Osteoblast (primary cell): ENCODE results near the gene MAST3. TPM values are rescaled to one million over a fixed set of nuclear protein-coding genes. Genes with fewer than 3 reads are reported as not detected.

Source experiments
- DNase-seq: peaks from one replicate; pipeline ENCODE4 v3.0.0; 2011; ENCODE audit warnings: low spot score, mixed read lengths; ENCODE audit not compliant: insufficient read length; ENCODE audit errors: missing footprints
- H2AFZ ChIP-seq: 2 replicates; pipeline ENCODE4 v1.6.0; 2011; ENCODE audit warnings: mild to moderate bottlenecking, low read length
- H3K27ac ChIP-seq: 2 replicates; pipeline ENCODE4 v1.5.1; 2011; ENCODE audit warnings: mild to moderate bottlenecking, low read depth, low read length, moderate library complexity
- H3K27me3 ChIP-seq: 2 replicates; pipeline ENCODE4 v1.6.0; 2012; ENCODE audit warnings: mild to moderate bottlenecking, control low read depth, inconsistent platforms, low read length, moderate library complexity; ENCODE audit not compliant: insufficient read depth
- H3K36me3 ChIP-seq: 2 replicates; pipeline ENCODE4 v1.5.1; 2011; ENCODE audit warnings: mild to moderate bottlenecking, low read length, control low read depth, moderate library complexity; ENCODE audit not compliant: insufficient read depth
- H3K4me1 ChIP-seq: 2 replicates; pipeline ENCODE4 v1.5.1; 2011; ENCODE audit warnings: mild to moderate bottlenecking, low read length, control low read depth, moderate library complexity; ENCODE audit not compliant: insufficient read depth
- H3K4me2 ChIP-seq: 2 replicates; pipeline ENCODE4 v1.6.0; 2011; ENCODE audit warnings: mild to moderate bottlenecking, low read length; ENCODE audit not compliant: insufficient read depth
- H3K4me3 ChIP-seq: fragments of 200-600 bp; sonication (generic); 3 replicates; pipeline ENCODE4 v1.5.1; 2012; ENCODE audit warnings: mild to moderate bottlenecking, low read length, inconsistent platforms; ENCODE audit not compliant: insufficient read depth
- H3K79me2 ChIP-seq: 2 replicates; pipeline ENCODE4 v1.6.0; 2012; ENCODE audit warnings: mild to moderate bottlenecking, low read length, control low read depth, inconsistent platforms; ENCODE audit not compliant: insufficient read depth
- H3K9me3 ChIP-seq: 2 replicates; pipeline ENCODE4 v1.5.1; 2011; ENCODE audit warnings: low read depth, low read length, control low read depth
- H4K20me1 ChIP-seq: 2 replicates; pipeline ENCODE4 v1.6.0; 2012; ENCODE audit warnings: mild to moderate bottlenecking, low read length, control low read depth; ENCODE audit not compliant: insufficient read depth
- CTCF ChIP-seq: IDR thresholded peaks from 2 replicates; pipeline ENCODE4 v1.5.1; 2011; ENCODE audit warnings: mild to moderate bottlenecking, low read depth, low read length, moderate library complexity; ENCODE audit errors: extremely low read depth
- total RNA-seq: library from RNA; depleted of rRNA; stranded (reverse); fragments of >200 nt; gene quantifications from 2 replicates; pipeline ENCODE4 v1.2.3, GENCODE V29; 2012

The MAST3 gene
- total RNA-seq, 1 donor: 5.4 TPM

- Histone ChIP-seq H3K27ac (peak within 1 kb of the TSS; percentile 64), H3K4me2 (peak within 1 kb of the TSS; percentile 87), H3K36me3 (peaks cover 8% of the 10 kb centered on the region), H3K9me3 (no peaks in the 10 kb centered on the region), H2AFZ (peak within 1 kb of the TSS; percentile 84), H3K4me3 (peak within 1 kb of the TSS; percentile 84), H3K79me2 (peaks cover 4% of the 10 kb centered on the region), H3K4me1 (peaks cover 23% of the 10 kb centered on the region), H3K27me3 (no peaks in the 10 kb centered on the region), H4K20me1 (no peaks in the 10 kb centered on the region)
- TF ChIP-seq CTCF: no peak
- DNase-seq: peak; percentile 97
These were observed 76.2 kb downstream of the MAST3 start, which contains the start of gene IFI30 for GRCh38 chr19:18173572-18174288. Gene IFI30 (plus strand): TSS chr19:18173813. CDS start chr19:18173842, 29 bp downstream.

- Histone ChIP-seq H3K27me3 (no peaks in the 10 kb centered on the region), H3K27ac (no peak overlapping the region), H4K20me1 (no peaks in the 10 kb centered on the region), H3K36me3 (no peaks in the 10 kb centered on the region), H3K79me2 (peaks cover 4% of the 10 kb centered on the region), H3K4me2 (peak overlapping the region; percentile 87), H3K9me3 (no peaks in the 10 kb centered on the region), H3K4me1 (peaks cover 23% of the 10 kb centered on the region), H2AFZ (no peak overlapping the region), H3K4me3 (no peak overlapping the region)
- peak; percentile 26 for DNase-seq
- TF ChIP-seq CTCF: no peak
These were observed 77.4 kb downstream of the MAST3 start for GRCh38 chr19:18174983-18175382.

- no peaks in the 10 kb centered on the region for H3K9me3 ChIP-seq
- H3K4me3 ChIP-seq: no peak overlapping the region
- no peak overlapping the region for H3K4me2 ChIP-seq
- no peak for TF ChIP-seq CTCF
- H3K27me3 ChIP-seq: no peaks in the 10 kb centered on the region
- H3K36me3 ChIP-seq: no peaks in the 10 kb centered on the region
- H3K79me2 ChIP-seq: peaks cover 4% of the 10 kb centered on the region
- DNase-seq: peak; percentile 52
- peaks cover 15% of the 10 kb centered on the region for H3K4me1 ChIP-seq
- no peak overlapping the region for H2AFZ ChIP-seq
- no peak overlapping the region for H3K27ac ChIP-seq
- no peaks in the 10 kb centered on the region for H4K20me1 ChIP-seq
These were observed 79.1 kb downstream of the MAST3 start for GRCh38 chr19:18176367-18177310.

GRCh38 chr19:18179957-18180356, 82.4 kb downstream of the MAST3 start:
- Histone ChIP-seq H2AFZ (no peak overlapping the region), H3K79me2 (peaks cover 3% of the 10 kb centered on the region), H3K27me3 (no peaks in the 10 kb centered on the region), H3K9me3 (no peaks in the 10 kb centered on the region), H3K4me2 (no peak overlapping the region), H4K20me1 (no peaks in the 10 kb centered on the region), H3K27ac (no peak overlapping the region), H3K36me3 (no peaks in the 10 kb centered on the region), H3K4me3 (no peak overlapping the region), H3K4me1 (no peaks in the 10 kb centered on the region)
- no peak for TF ChIP-seq CTCF
- peak; percentile 32 for DNase-seq
